Esophagus mucosa (tissue), 1 donor: ENCODE results near the gene OMP. TPM values are rescaled to one million over a fixed set of nuclear protein-coding genes. Genes with fewer than 3 reads are reported as not detected.
A peak's percentile ranks its signal among the peaks of the same experiment; 100 is the strongest.

Experiments used
- ATAC-seq: fragments of 200-7000 bp; cut with Tn5 transposase; one replicate; pipeline ENCODE4 v1.9.1; 2020
- total RNA-seq: library from RNA; stranded (reverse); gene quantifications from one replicate; pipeline ENCODE4 v1.2.4, GENCODE V29; 2023
- donor health status: DM: yes; HTN: yes; CAD: no.

Gene OMP
- total RNA-seq, 1 donor from 2014 or later = not detected

DNA sequence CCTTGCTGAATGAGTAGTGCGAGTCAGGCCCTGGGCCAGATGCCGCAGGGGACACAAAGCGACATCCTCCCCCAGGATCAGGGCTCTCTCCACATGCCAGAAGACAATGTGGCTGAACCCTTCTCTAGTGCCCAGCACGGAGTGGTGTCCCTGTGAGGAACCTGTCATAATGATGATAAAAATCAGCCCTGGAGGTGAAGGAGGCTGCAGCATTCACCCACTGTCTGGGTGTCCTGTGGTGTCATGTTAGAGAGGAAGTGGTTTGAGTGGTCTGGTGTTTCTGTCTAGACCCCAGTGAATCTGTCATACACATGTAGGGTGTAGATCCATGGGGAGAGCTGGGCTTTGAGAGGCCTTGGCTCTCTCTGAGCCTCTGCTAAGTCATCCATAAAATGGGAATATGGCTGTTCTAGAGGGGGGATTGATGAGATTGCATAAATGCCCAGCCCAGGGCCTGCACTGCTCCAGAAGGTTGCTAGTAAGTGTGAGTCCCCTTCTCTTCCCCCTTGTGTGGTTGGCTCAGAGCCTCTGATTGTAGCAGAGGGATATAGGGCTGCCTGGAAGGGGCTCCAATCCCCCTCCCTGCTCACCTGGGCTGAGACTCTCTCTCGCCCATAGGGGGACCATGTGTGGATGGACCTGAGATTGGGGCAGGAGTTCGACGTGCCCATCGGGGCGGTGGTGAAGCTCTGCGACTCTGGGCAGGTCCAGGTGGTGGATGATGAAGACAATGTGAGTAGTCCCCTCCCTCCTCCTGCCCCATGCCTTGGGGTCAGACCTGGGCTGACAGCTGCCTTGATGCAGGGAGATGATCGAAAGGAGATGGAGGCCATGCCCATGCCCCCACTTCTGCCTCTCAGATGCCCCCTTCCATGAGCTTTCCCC, 39.7 kb downstream of the OMP start:
- no peak for ATAC-seq

GRCh38 chr11:77143405-77144020, 40.9 kb downstream of the OMP start:
- no peak for ATAC-seq

GRCh38 chr11:77144196-77144856, 41.7 kb downstream of the OMP start:
- no peak for ATAC-seq

GRCh38 chr11:77144857-77145428, 42.3 kb downstream of the OMP start:
- no peak for ATAC-seq

DNA sequence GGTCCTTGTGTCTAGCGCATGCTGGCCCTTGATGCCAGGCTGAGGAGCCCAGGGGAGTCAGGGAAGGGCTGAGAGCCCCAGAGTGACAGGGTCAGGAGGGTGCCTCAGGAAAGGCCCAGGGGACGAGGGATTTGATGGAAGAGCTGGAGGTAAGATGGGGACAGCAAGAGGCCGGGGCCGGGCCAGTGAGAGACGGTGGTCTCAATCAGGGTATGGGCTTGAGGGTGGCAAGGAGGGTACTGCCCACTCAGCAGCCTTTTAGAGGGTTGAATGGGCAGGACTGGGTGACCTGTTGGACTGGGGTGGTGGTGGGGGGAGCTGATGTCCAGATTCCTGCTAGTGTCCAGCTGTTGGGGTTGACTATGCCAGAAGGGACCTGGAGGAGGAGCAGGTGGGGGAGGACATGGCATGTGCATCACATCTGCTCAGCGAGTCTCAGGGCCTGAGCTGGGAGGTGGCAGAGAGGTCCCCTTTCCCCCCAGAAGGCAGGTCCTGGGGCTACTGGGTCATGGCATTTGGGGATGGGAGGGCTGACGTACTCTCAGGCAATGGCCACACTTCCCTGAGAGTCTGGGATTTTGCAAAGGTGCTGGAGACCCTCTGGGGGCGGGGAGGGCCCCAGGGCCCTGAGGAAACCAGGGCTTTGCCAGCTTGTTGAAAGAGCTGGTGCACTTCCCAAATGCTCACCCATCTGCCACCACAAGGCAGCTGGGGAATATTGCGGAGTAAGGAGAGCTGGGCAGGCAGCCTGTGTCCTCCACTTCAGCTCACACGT, 43.8 kb downstream of the OMP start:
- ATAC-seq = no peak

- no peak for ATAC-seq
Measured at GRCh38 chr11:77147036-77147315, 44.3 kb downstream of the OMP start.

- peak; percentile 6 for ATAC-seq
Measured at GRCh38 chr11:77147668-77148321, 45.2 kb downstream of the OMP start.

DNA sequence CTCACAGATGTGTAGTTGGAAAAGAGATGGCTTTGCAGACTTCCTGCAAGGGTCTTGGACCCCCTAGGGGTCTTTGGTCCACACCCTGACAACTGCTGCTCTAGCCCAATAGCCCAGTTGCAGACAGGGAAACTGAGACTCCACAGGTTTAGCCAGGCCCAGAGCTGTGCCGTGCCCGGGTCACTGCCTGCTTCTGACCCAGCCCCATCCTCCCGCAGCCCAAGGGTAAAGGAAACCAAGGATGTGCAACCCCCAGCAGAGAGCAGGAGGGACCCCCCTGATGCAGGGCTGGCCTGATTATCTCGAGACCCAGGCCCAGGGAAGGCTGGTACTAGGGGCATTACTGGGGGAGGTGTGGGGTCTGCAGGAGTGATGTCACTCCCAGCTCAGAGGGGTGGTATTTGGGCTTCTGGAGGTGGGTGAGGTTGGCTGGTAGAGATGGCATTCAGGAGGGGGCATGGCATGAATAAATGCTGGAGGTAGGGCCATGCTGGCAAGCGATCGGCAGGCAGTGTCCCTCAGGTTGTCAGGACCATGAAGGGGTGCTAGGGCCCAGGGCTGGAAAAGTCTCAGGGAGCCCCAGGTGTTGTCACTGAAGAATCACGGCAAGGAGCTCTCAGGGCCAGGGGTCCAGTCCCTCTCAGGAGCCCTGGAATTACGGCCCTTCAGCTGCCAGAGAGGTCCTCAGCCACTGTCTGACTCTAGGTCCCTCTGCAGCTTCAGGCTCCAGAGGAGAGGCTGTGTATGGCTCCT, 46.5 kb downstream of the OMP start:
- no peak for ATAC-seq

DNA sequence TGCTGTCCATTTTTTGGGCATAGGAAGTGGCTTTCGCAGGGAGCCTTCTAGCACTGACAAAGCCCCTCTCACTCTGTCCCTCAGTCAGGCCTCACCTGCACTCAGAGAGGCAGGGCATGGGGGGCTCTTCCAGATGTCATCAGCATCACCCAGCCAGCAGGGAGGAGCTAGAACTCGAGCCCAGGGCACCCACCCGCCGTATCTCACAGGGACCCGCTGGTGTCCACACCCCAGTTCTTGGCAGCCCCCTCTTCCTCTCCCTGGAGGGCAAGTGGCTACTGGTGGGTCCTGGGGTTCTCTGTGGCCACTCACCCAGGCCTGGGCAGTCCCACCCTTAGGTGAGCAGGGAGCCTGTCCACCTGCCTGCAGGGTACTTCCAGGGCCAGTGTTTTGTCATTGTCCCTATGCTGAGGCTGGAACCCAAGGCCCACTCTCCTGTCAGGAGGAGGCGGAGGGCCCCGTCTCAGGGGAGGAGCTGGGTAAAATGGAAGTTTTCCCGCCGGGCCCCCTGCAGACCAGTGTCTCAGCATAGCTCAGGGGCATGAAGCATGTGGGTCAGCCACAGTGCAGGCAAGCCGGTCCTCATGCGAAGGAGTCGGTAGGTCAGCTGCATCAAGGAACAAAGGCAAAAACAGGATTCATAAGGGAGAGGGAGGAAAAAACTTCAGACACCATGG, 47.2 kb downstream of the OMP start:
- no peak for ATAC-seq

DNA sequence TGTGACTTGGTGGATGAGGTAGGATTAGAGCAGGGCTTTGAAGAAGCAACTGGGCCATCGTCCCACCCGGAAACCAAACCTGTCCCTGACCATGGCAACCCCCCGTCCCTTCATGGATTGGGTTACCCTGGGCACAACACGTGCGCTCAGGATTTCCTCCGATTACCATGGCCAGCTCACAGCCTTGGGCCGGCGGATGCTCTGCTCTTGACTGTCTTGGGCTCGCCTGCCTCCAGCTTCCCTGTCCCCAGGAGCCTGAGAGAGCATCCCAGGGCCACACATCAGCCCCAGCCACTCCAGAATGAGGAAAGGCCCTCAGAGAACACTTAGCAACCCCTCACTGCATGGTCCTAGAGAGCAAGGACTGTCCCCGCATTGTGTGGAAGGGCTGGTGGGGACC, 48.2 kb downstream of the OMP start:
- no peak for ATAC-seq

- ATAC-seq = no peak
Measured at GRCh38 chr11:77151804-77152509, 49.3 kb downstream of the OMP start.

GRCh38 chr11:77152846-77153245, 50.2 kb downstream of the OMP start:
- ATAC-seq = no peak

Other genes starting within 250 kb of the OMP start
- gene ACER3, start 241.9 kb upstream of the OMP start, total RNA-seq = 26.0 TPM
- gene B3GNT6, start 68.4 kb upstream of the OMP start, total RNA-seq = 2.3 TPM
- gene CAPN5, start 35.9 kb upstream of the OMP start, total RNA-seq = 30.4 TPM
- 0.96 TPM for gene MYO7A, start 25.4 kb downstream of the OMP start, total RNA-seq
- gene GDPD4, start 198.8 kb downstream of the OMP start, total RNA-seq = not detected